Activated B cell treated with CpG ODN at 0.5 μM for 24 hours (primary cell): Measurements from ENCODE around the gene DLGAP5. TPM values are rescaled to one million over a fixed set of nuclear protein-coding genes. Genes with fewer than 3 reads are reported as not detected.

Experiments used
- ATAC-seq: fragments of 200-7000 bp; cut with Tn5 transposase; one replicate; pipeline ENCODE4 v1.10.0; 2021; ENCODE audit warnings: low read depth, mild to moderate bottlenecking, moderate library complexity
- CTCF ChIA-PET: fragments of 350-600 bp; sonication (Branson Sonifier 250); formaldehyde crosslinking; loops from one replicate; lab custom pipeline; 2021; ENCODE audit warnings: antibody characterized with exemption; lab: Charles Lee
- POLR2A ChIA-PET: fragments of 350-600 bp; sonication (Branson Sonifier 250); formaldehyde crosslinking; loops from one replicate; lab custom pipeline; 2021; ENCODE audit warnings: antibody characterized with exemption; lab: Charles Lee
- DNase-seq: peaks from one replicate; pipeline ENCODE4 v3.0.0; 2022
- H3K27ac Mint-ChIP-seq: one replicate; pipeline ENCODE4 v1.8.0; 2020; ENCODE audit warnings: mixed read lengths
- H3K27me3 Mint-ChIP-seq: one replicate; pipeline ENCODE4 v1.8.0; 2021; ENCODE audit warnings: mixed read lengths
- H3K36me3 Mint-ChIP-seq: one replicate; pipeline ENCODE4 v1.8.0; 2021; ENCODE audit warnings: low read depth, mixed read lengths
- H3K4me1 Mint-ChIP-seq: one replicate; pipeline ENCODE4 v1.8.0; 2021; ENCODE audit warnings: mixed read lengths
- H3K4me3 Mint-ChIP-seq: one replicate; pipeline ENCODE4 v1.8.0; 2020; ENCODE audit warnings: mild to moderate bottlenecking, mixed read lengths
- H3K9me3 Mint-ChIP-seq: one replicate; pipeline ENCODE4 v1.8.0; 2020; ENCODE audit warnings: mixed read lengths
- intact Hi-C: fragments of 100-400 bp; cut with micrococcal nuclease; formaldehyde crosslinking; loops from one replicate; pipeline ENCODE4 v1.15.1; 2024
- total RNA-seq: library from RNA; stranded (reverse); gene quantifications from 2 replicates; pipeline ENCODE4 v1.2.3, GENCODE V29; 2022
- TF ChIP-seq, protein P1 (sequence below): fragments of 200-600 bp; IDR thresholded peaks from one replicate; pipeline ENCODE4 v1.8.0; 2022; ENCODE audit warnings: antibody characterized with exemption, mild to moderate bottlenecking

The DLGAP5 gene
- total RNA-seq, 1 donor from 2014 or later, result 0.73 TPM

DNA sequence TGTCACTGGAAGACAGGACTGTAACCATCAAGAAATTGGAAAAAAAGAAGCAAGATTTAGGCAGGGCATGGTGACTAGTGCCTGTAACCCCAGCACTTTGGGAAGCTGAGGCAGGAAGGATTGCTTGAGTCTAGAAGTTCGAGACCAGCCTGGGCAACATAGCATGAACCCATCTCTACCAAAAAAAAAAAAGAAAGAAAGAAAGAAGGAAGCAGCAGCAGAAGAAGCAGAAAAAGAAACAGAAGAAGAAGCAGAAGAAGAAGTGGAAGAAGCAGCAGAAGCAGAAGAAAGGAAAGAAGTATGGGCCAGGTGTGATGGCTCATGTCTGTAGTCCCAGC lies 92.9 kb downstream of the DLGAP5 start:
- ChIA-PET CTCF (interaction anchor here (0.8 to 1.8 kb wide), 4 partner anchors 9 to 255 kb away, joined by 3 to 9 read pairs (median 3); no protein-coding TSS in a partner anchor), POLR2A (interaction anchor here (1.0 to 2.8 kb wide), 5 partner anchors 24 to 96 kb away, joined by 3 to 40 read pairs (median 11); partner anchors contain the start of genes LGALS3 and MAPK1IP1L)
- peak overlapping the region; percentile 95 for H3K27ac Mint-ChIP-seq
- DNase-seq (no peak), ATAC-seq (no peak)
- no peaks in the 10 kb centered on the region for H3K27me3 Mint-ChIP-seq
- no peaks in the 10 kb centered on the region for H3K36me3 Mint-ChIP-seq
- TF ChIP-seq, protein P1, sequence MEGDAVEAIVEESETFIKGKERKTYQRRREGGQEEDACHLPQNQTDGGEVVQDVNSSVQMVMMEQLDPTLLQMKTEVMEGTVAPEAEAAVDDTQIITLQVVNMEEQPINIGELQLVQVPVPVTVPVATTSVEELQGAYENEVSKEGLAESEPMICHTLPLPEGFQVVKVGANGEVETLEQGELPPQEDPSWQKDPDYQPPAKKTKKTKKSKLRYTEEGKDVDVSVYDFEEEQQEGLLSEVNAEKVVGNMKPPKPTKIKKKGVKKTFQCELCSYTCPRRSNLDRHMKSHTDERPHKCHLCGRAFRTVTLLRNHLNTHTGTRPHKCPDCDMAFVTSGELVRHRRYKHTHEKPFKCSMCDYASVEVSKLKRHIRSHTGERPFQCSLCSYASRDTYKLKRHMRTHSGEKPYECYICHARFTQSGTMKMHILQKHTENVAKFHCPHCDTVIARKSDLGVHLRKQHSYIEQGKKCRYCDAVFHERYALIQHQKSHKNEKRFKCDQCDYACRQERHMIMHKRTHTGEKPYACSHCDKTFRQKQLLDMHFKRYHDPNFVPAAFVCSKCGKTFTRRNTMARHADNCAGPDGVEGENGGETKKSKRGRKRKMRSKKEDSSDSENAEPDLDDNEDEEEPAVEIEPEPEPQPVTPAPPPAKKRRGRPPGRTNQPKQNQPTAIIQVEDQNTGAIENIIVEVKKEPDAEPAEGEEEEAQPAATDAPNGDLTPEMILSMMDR, result no peak
- H3K4me1 Mint-ChIP-seq, result peaks cover 47% of the 10 kb centered on the region
- H3K9me3 Mint-ChIP-seq, result no peaks in the 10 kb centered on the region
- peak overlapping the region; percentile 75 for H3K4me3 Mint-ChIP-seq
- intact Hi-C loops, result loop anchor here (1.0 kb wide), 2 partner anchors 26 to 31 kb away; partner anchors contain the start of gene LGALS3

Other genes starting within 250 kb of the DLGAP5 start
- 9.3 and 9.5 TPM in 2 replicates for gene WDHD1, start 164.5 kb downstream of the DLGAP5 start, total RNA-seq
- gene SOCS4, start 164.3 kb downstream of the DLGAP5 start, total RNA-seq, result 29.2 and 30.3 TPM in 2 replicates
- 119 and 130 TPM in 2 replicates for gene MAPK1IP1L, start 139.9 kb downstream of the DLGAP5 start, total RNA-seq
- 199 and 221 TPM in 2 replicates for gene LGALS3, start 62.3 kb downstream of the DLGAP5 start, total RNA-seq
- gene FBXO34, start 79.8 kb upstream of the DLGAP5 start, total RNA-seq, result 19.7 and 20.4 TPM in 2 replicates
- gene ATG14, start 220.2 kb upstream of the DLGAP5 start, total RNA-seq, result 9.7 and 12.1 TPM in 2 replicates
- gene TBPL2, start 249.0 kb upstream of the DLGAP5 start, total RNA-seq, result not detected in 2 replicates